Endothelial cell of umbilical vein (primary cell): ENCODE measurements around the gene TEKTIP1. TPM values are rescaled to one million over a fixed set of nuclear protein-coding genes. Genes with fewer than 3 reads are reported as not detected.

ENCODE experiments used
- BruUV-seq: library from RNA; stranded (reverse); fragments of 400-500 nt; replicated peaks from 2 replicates; lab custom pipeline; 2021; lab: Mats Ljungman, UMichigan
- CTCF ChIA-PET: fragments of 300-600, 350-600 bp; sonication (Branson Sonifier 250); formaldehyde crosslinking; loops from one replicate; lab custom pipeline; 2021; ENCODE audit warnings: antibody characterized with exemption, inconsistent platforms; lab: Charles Lee
- POLR2A ChIA-PET: fragments of 300-600, 350-600 bp; sonication (Branson Sonifier 250); formaldehyde crosslinking; loops from one replicate; lab custom pipeline; 2021; ENCODE audit warnings: antibody characterized with exemption, inconsistent platforms; lab: Charles Lee
- DNase-seq: peaks from one replicate; pipeline ENCODE4 v3.0.0-alpha.2; 2011; ENCODE audit warnings: low read depth, low spot score
- FAIRE-seq: peaks from 2 replicates; lab custom pipeline; 2011; peaks lifted over from hg19 to GRCh38; lab: Jason Lieb, UNC
- H2AFZ ChIP-seq: 2 replicates; pipeline ENCODE4 v1.6.0; 2012; ENCODE audit warnings: low read depth, low read length, control low read depth, inconsistent platforms
- H3K27ac ChIP-seq: 2 replicates; pipeline ENCODE4 v1.5.1; 2011; ENCODE audit warnings: low read depth, mild to moderate bottlenecking, control low read depth, low read length, moderate library complexity; ENCODE audit not compliant: insufficient read depth
- H3K27me3 ChIP-seq, 2 experiments: 2 replicates each; pipeline versions ENCODE4 v1.6.0 to v1.6.1; 2011; ENCODE audit warnings: low read length in 2 of 2, mixed read lengths in 1 of 2; ENCODE audit not compliant: control insufficient read depth in 2 of 2, insufficient read depth in 2 of 2
- H3K36me3 ChIP-seq, 2 experiments: 2 replicates in 1 of 2; 3 replicates in 1 of 2; pipeline ENCODE4 v1.5.1; 2011; ENCODE audit warnings: low read length in 2 of 2, mild to moderate bottlenecking in 1 of 2, moderate library complexity in 1 of 2; ENCODE audit not compliant: control insufficient read depth in 2 of 2, insufficient read depth in 2 of 2; ENCODE audit errors: extremely low read depth in 1 of 2
- H3K4me1 ChIP-seq: 3 replicates; pipeline ENCODE4 v1.5.1; 2011; ENCODE audit warnings: mild to moderate bottlenecking, low read length; ENCODE audit not compliant: control insufficient read depth, insufficient read depth; ENCODE audit errors: extremely low read depth
- H3K4me2 ChIP-seq: 2 replicates; pipeline ENCODE4 v1.6.1; 2011; ENCODE audit warnings: low read length, control low read depth, mixed read lengths; ENCODE audit not compliant: insufficient read depth
- H3K4me3 ChIP-seq, 3 experiments: fragments of 200-600 bp in 1 of 3; sonication (generic), shearing (Covaris generic) in 1 of 3; replicated peaks in 1 of 3; 2 replicates each; pipeline ENCODE4 v1.5.1; 2011 to 2016; ENCODE audit warnings: control low read depth in 3 of 3, low read length in 3 of 3, mild to moderate bottlenecking in 2 of 3, inconsistent platforms in 1 of 3, low read depth in 1 of 3, moderate library complexity in 1 of 3; ENCODE audit not compliant: insufficient read depth in 1 of 3
- H3K79me2 ChIP-seq: 2 replicates; pipeline ENCODE4 v1.6.0; 2012; ENCODE audit warnings: low read length, inconsistent platforms; ENCODE audit not compliant: control insufficient read depth, insufficient read depth
- H3K9ac ChIP-seq: replicated peaks from 2 replicates; pipeline ENCODE3; 2011; ENCODE audit warnings: low read length, control low read depth; ENCODE audit not compliant: insufficient read depth; ENCODE audit errors: extremely low read depth
- H3K9me1 ChIP-seq: replicated peaks from 3 replicates; pipeline ENCODE4 v1.6.0; 2011; ENCODE audit warnings: mild to moderate bottlenecking, low read length; ENCODE audit not compliant: control insufficient read depth, insufficient read depth; ENCODE audit errors: extremely low read depth
- H3K9me3 ChIP-seq: replicated peaks from 2 replicates; pipeline ENCODE4 v1.5.1; 2012; ENCODE audit warnings: low read length, inconsistent platforms; ENCODE audit not compliant: control insufficient read depth, insufficient read depth
- H4K20me1 ChIP-seq: replicated peaks from 2 replicates; pipeline ENCODE3; 2011; ENCODE audit warnings: mild to moderate bottlenecking, low read length; ENCODE audit not compliant: control insufficient read depth, insufficient read depth; ENCODE audit errors: extremely low read depth
- CTCF ChIP-seq, 2 donors: IDR thresholded peaks; 1 replicate in 1 of 2; 2 replicates in 1 of 2; pipeline ENCODE4 v1.5.1; 2011; ENCODE audit warnings: low read length in 2 of 2, mild to moderate bottlenecking in 2 of 2, moderate library complexity in 2 of 2, control low read depth in 1 of 2, inconsistent platforms in 1 of 2, low read depth in 1 of 2; ENCODE audit not compliant: insufficient read depth in 1 of 2; ENCODE audit errors: extremely low read depth in 1 of 2
- EZH2 ChIP-seq: IDR thresholded peaks from 2 replicates; pipeline ENCODE4 v1.6.1; 2012; ENCODE audit warnings: borderline replicate concordance, low read depth, mild to moderate bottlenecking, moderate library complexity, low read length, inconsistent platforms; ENCODE audit not compliant: severe bottlenecking
- FOS ChIP-seq: IDR thresholded peaks from 2 replicates; pipeline ENCODE4 v1.6.1; 2011; ENCODE audit warnings: mild to moderate bottlenecking, low read length, moderate library complexity, borderline replicate concordance; ENCODE audit not compliant: insufficient read depth
- GATA2 ChIP-seq: IDR thresholded peaks from 2 replicates; pipeline ENCODE4 v1.7.0; 2011; ENCODE audit warnings: low read depth, mild to moderate bottlenecking, moderate library complexity, mixed read lengths, low read length; ENCODE audit not compliant: insufficient read length, insufficient read depth
- JUN ChIP-seq: IDR thresholded peaks from 2 replicates; pipeline ENCODE4 v1.6.1; 2011; ENCODE audit warnings: borderline replicate concordance, low read depth; ENCODE audit not compliant: insufficient read length, insufficient read depth
- MAX ChIP-seq: IDR thresholded peaks from 2 replicates; pipeline ENCODE4 v1.6.1; 2011; ENCODE audit not compliant: insufficient read depth, insufficient read length
- MYC ChIP-seq: IDR thresholded peaks from one replicate; pipeline ENCODE4 v1.6.1; 2011; ENCODE audit warnings: mild to moderate bottlenecking, low read depth, low read length
- POLR2A ChIP-seq: IDR thresholded peaks from 2 replicates; pipeline ENCODE4 v1.6.1; 2012; ENCODE audit warnings: low read depth, mild to moderate bottlenecking, control low read depth, low read length
- POLR2AphosphoS5 ChIP-seq: IDR thresholded peaks from 2 replicates; pipeline ENCODE4 v1.6.1; 2012; ENCODE audit warnings: low read depth, mild to moderate bottlenecking, control low read depth, low read length, moderate library complexity; ENCODE audit not compliant: insufficient read depth
- dilution Hi-C: fragments of 300-500 bp; cut with MboI; formaldehyde crosslinking; loops from one replicate; pipeline ENCODE4 v1.15.0; 2019; ENCODE audit warnings: low sequenced_read_pairs; ENCODE audit not compliant: extremely low pct_ligation_motif_present
- intact Hi-C: fragments of 100-400 bp; cut with micrococcal nuclease; formaldehyde crosslinking; loops from one replicate; pipeline ENCODE4 v1.10.0; 2022
- polyA plus RNA-seq, 4 experiments: library from polyadenylated mRNA; depleted of rRNA in 3 of 4; stranded (reverse) in 3 of 4; unstranded in 1 of 4; fragments of >200 nt; gene quantifications; 2 replicates each; pipeline versions ENCODE4 v1.2.1 to v1.2.3, GENCODE V29; 2011 to 2012; ENCODE audit warnings: missing spikeins in 1 of 4
- total RNA-seq: library from RNA; stranded (reverse); gene quantifications from 2 replicates; pipeline ENCODE4 v1.2.3, GENCODE V29; 2021

The TEKTIP1 gene
- total and polyA plus RNA-seq, 2 donors (not counting 3 experiments of a cell fraction or from before 2014, with no cell fraction given) = 0.73 TPM; not detected in 1

GRCh38 chr19:3534375-3535234, 4.4 kb upstream of the TEKTIP1 start:
- H4K20me1 ChIP-seq = no peaks in the 10 kb centered on the region
- intact Hi-C loops (no loop called here), dilution Hi-C loops (no loop called here)
- TF ChIP-seq POLR2AphosphoS5 (no peak), EZH2 (no peak), MYC (no peak), FOS (no peak)
- no peaks in the 10 kb centered on the region for H3K9me3 ChIP-seq
- FAIRE-seq (no peak), DNase-seq (no peak)
- H3K4me3 ChIP-seq = no peak overlapping the region
- CTCF ChIA-PET = interaction anchor here (1.2 kb wide), 1 partner anchor 10 kb away, joined by 3 read pairs; no protein-coding TSS in a partner anchor
- H3K36me3 ChIP-seq = peaks cover 9 to 46% of the 10 kb centered on the region in 2 experiments
- H2AFZ ChIP-seq = no peak overlapping the region
- POLR2A ChIA-PET = no interaction called here
- H3K27ac ChIP-seq = no peak overlapping the region
- no peaks in the 10 kb centered on the region for H3K4me1 ChIP-seq
- H3K4me2 ChIP-seq = no peak overlapping the region
- no peaks in the 10 kb centered on the region for H3K79me2 ChIP-seq
- BruUV-seq = TSS peak; percentile 30
- H3K9me1 ChIP-seq = no peaks in the 10 kb centered on the region
- no peak overlapping the region for H3K9ac ChIP-seq
- no peaks in the 10 kb centered on the region for H3K27me3 ChIP-seq

- H3K4me2 ChIP-seq = no peak overlapping the region
- no peaks in the 10 kb centered on the region for H4K20me1 ChIP-seq
- no peaks in the 10 kb centered on the region for H3K9me1 ChIP-seq
- H2AFZ ChIP-seq = no peak overlapping the region
- no peaks in the 10 kb centered on the region for H3K4me1 ChIP-seq
- ChIA-PET CTCF (interaction anchor here (1.2 kb wide), 1 partner anchor 10 kb away, joined by 3 read pairs; no protein-coding TSS in a partner anchor), POLR2A (no interaction called here)
- FAIRE-seq = no peak
- H3K9ac ChIP-seq = no peak overlapping the region
- no peak overlapping the region for H3K27ac ChIP-seq
- peaks cover 9 to 46% of the 10 kb centered on the region in 2 experiments for H3K36me3 ChIP-seq
- intact Hi-C loops = no loop called here
- no TSS peak for BruUV-seq
- H3K27me3 ChIP-seq = no peaks in the 10 kb centered on the region
- no peak for DNase-seq
- H3K4me3 ChIP-seq = no peak overlapping the region
- dilution Hi-C loops = no loop called here
- no peaks in the 10 kb centered on the region for H3K79me2 ChIP-seq
- H3K9me3 ChIP-seq = no peaks in the 10 kb centered on the region
- TF ChIP-seq MAX (no peak), POLR2AphosphoS5 (no peak), CTCF (IDR thresholded peaks at IDR 0.05; ENCODE audit: extremely low read depth in 1 of 2, insufficient read depth in 1 of 2, low read depth in 1 of 2, low read length in 2 of 2) (no peak), POLR2A (no peak), MYC (no peak), FOS (no peak), GATA2 (no peak), EZH2 (no peak), JUN (no peak)
Observed at GRCh38 chr19:3535235-3535535, 3.8 kb upstream of the TEKTIP1 start.
